Thyroid gland (tissue), 4 donors: Measurements from ENCODE around the gene PEX19. TPM values are rescaled to one million over a fixed set of nuclear protein-coding genes. Genes with fewer than 3 reads are reported as not detected.

Experiments used
- DNase-seq, 2 donors: peaks; one replicate each; pipeline ENCODE4 v3.0.0-alpha.2; 2019
- H3K27ac ChIP-seq, 3 donors: fragments of 200-600 bp; sonication (generic); 1 replicate in 2 of 3; 2 replicates in 1 of 3; pipeline ENCODE4 v1.5.1; 2016 to 2019; ENCODE audit warnings: mild to moderate bottlenecking in 1 of 3, moderate library complexity in 1 of 3
- H3K27me3 ChIP-seq: fragments of 200-600 bp; sonication (generic); one replicate; pipeline ENCODE4 v1.5.1; 2019
- H3K36me3 ChIP-seq, 2 donors: fragments of 200-600 bp; sonication (generic); one replicate each; pipeline ENCODE4 v1.5.1; 2016 to 2019
- H3K4me1 ChIP-seq, 2 donors: fragments of 200-600 bp; sonication (generic); one replicate each; pipeline ENCODE4 v1.5.1; 2017 to 2019
- H3K4me3 ChIP-seq, 3 donors: fragments of 200-600 bp; sonication (generic); replicated peaks in 1 of 3; 1 replicate in 2 of 3; 2 replicates in 1 of 3; pipeline ENCODE4 v1.5.1; 2016; ENCODE audit warnings: mild to moderate bottlenecking in 1 of 3
- H3K9me3 ChIP-seq: fragments of 200-600 bp; sonication (generic); one replicate; pipeline ENCODE4 v1.5.1; 2017
- POLR2A ChIP-seq, 2 donors: fragments of 450-650 bp; IDR thresholded peaks; one replicate each; pipeline ENCODE4 v1.6.1; 2017; ENCODE audit warnings: antibody characterized with exemption in 2 of 2, mild to moderate bottlenecking in 2 of 2, moderate library complexity in 1 of 2
- WGBS, 2 donors: methylation state at CpG; one replicate each; pipeline ENCODE4 v1.1.5; 2017; 5-methylcytosine and 5-hydroxymethylcytosine counted together
- intact Hi-C: fragments of 100-400 bp; cut with DNase I; formaldehyde crosslinking; loops from one replicate; pipeline ENCODE4 v1.15.1; 2023
- total RNA-seq, 4 donors: library from RNA; depleted of rRNA; stranded (reverse); fragments of >200 nt; gene quantifications; one replicate each; pipeline ENCODE4 v1.2.3, GENCODE V29; 2016
- TF ChIP-seq, protein P1 (sequence below), 6 experiments: fragments of 200-600 bp in 3 of 6; fragments of 450-650 bp in 3 of 6; sonication (generic) in 3 of 6; IDR thresholded peaks; one replicate each; pipeline ENCODE4 v1.5.1; 2016 to 2019; ENCODE audit warnings: antibody characterized with exemption in 6 of 6, mild to moderate bottlenecking in 2 of 6, inconsistent platforms in 1 of 6, moderate library complexity in 1 of 6

The PEX19 gene
- total RNA-seq, 4 donors from 2014 or later: 65.2 to 120 (median 85.3) TPM

DNA sequence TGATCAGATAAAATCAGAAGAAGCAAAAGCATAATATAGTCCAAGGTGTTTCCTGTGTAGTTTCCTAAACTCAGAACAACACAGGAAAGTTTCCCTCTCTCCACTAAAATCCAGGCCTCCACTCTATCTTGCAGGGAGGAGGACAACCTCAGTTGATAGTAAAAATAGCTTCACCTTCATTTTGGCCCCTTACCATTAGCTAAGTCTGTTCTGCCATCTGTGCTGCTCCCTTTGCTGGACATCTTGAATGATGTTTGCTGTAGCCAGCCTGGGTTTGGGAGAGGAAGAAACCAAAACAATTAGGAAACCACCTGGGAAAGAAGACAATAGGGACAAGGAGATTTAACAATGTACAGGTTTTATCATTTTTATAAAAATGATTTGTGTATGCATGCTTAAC, 41.2 kb downstream of the PEX19 start:
- Histone ChIP-seq H3K4me1 (peaks cover 10 to 15% of the 10 kb centered on the region in 2 donors), H3K27ac (no peak overlapping the region), H3K9me3 (no peaks in the 10 kb centered on the region), H3K4me3 (no peak overlapping the region), H3K27me3 (no peaks in the 10 kb centered on the region), H3K36me3 (peaks cover 11 to 18% of the 10 kb centered on the region in 2 donors)
- no peak for TF ChIP-seq POLR2A (IDR thresholded peaks at IDR 0.05)
- TF ChIP-seq, protein P1, sequence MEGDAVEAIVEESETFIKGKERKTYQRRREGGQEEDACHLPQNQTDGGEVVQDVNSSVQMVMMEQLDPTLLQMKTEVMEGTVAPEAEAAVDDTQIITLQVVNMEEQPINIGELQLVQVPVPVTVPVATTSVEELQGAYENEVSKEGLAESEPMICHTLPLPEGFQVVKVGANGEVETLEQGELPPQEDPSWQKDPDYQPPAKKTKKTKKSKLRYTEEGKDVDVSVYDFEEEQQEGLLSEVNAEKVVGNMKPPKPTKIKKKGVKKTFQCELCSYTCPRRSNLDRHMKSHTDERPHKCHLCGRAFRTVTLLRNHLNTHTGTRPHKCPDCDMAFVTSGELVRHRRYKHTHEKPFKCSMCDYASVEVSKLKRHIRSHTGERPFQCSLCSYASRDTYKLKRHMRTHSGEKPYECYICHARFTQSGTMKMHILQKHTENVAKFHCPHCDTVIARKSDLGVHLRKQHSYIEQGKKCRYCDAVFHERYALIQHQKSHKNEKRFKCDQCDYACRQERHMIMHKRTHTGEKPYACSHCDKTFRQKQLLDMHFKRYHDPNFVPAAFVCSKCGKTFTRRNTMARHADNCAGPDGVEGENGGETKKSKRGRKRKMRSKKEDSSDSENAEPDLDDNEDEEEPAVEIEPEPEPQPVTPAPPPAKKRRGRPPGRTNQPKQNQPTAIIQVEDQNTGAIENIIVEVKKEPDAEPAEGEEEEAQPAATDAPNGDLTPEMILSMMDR (IDR thresholded peaks at IDR 0.05): no peak
- DNase-seq: no peak
- intact Hi-C loops: no loop called here

GRCh38 chr1:160239582-160240299, 45.2 kb downstream of the PEX19 start:
- no peak for DNase-seq
- 95 to 96% methylated on average over 24 of the region's 24 CpGs for WGBS, 2 donors
- Histone ChIP-seq H3K9me3 (no peaks in the 10 kb centered on the region), H3K27ac (no peak overlapping the region), H3K4me3 (no peak overlapping the region), H3K36me3 (peaks cover 41 to 48% of the 10 kb centered on the region in 2 donors), H3K27me3 (no peaks in the 10 kb centered on the region), H3K4me1 (no peaks in the 10 kb centered on the region)
- no peak for TF ChIP-seq POLR2A (IDR thresholded peaks at IDR 0.05)
- TF ChIP-seq, protein P1 (IDR thresholded peaks at IDR 0.05): no peak
- intact Hi-C loops: no loop called here

GRCh38 chr1:160238408-160238807, 46.5 kb downstream of the PEX19 start:
- Histone ChIP-seq H3K4me1 (no peaks in the 10 kb centered on the region), H3K9me3 (no peaks in the 10 kb centered on the region), H3K27me3 (no peaks in the 10 kb centered on the region), H3K4me3 (no peak overlapping the region), H3K27ac (no peak overlapping the region), H3K36me3 (peaks cover 41 to 50% of the 10 kb centered on the region in 2 donors)
- 89 to 98% methylated on average over 5 of the region's 5 CpGs for WGBS, 2 donors
- no peak for DNase-seq
- TF ChIP-seq, protein P1 (IDR thresholded peaks at IDR 0.05): no peak
- no peak for TF ChIP-seq POLR2A (IDR thresholded peaks at IDR 0.05)
- intact Hi-C loops: no loop called here

DNA sequence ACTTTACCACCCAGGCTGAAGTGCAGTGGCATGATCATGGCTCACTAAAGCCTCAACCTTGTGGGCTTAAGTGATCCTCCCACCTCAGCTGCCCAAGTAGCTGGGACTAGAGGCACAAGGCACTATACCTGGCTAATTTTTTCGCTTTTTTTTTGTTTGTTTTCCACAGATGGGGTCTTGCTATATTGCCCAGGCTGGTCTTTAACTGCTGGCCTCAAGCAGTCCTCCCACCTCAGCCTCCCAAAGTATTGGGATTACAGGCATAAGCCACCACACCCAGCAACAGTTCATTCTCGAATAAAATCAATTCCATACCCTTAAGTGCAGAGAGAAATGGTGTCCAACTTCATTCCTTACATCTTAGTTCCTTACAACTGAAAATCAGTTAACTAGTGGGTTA, 47.4 kb downstream of the PEX19 start:
- Histone ChIP-seq H3K27me3 (no peaks in the 10 kb centered on the region), H3K4me3 (no peak overlapping the region), H3K9me3 (no peaks in the 10 kb centered on the region), H3K4me1 (no peaks in the 10 kb centered on the region), H3K36me3 (peaks cover 41 to 52% of the 10 kb centered on the region in 2 donors), H3K27ac (no peak overlapping the region)
- 100% methylated on average over 2 of the region's 2 CpGs for WGBS, 2 donors
- intact Hi-C loops: no loop called here
- no peak for TF ChIP-seq POLR2A (IDR thresholded peaks at IDR 0.05)
- TF ChIP-seq, protein P1 (IDR thresholded peaks at IDR 0.05): no peak
- no peak for DNase-seq

DNA sequence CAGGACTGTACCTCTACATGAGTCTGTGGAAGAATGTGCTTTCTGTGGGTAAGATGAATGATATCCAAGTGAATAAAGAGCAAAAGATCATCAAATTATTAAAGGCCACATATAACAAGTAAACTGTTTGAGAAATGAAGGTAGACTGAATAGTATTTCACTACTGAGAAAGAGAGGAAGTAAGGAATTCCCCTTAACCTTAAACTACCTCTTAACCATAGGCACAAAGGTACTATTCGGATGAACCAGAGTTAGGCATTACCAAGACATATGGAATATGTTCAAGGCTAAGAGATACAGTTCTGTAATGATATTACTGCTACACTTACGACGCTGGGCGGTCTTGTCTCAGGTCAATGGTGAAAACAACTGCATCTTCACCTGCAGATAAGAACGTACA, 48.1 kb downstream of the PEX19 start:
- DNase-seq: no peak
- Histone ChIP-seq H3K9me3 (no peaks in the 10 kb centered on the region), H3K36me3 (peaks cover 44 to 59% of the 10 kb centered on the region in 2 donors), H3K27ac (no peak overlapping the region), H3K4me1 (no peaks in the 10 kb centered on the region), H3K4me3 (no peak overlapping the region), H3K27me3 (no peaks in the 10 kb centered on the region)
- intact Hi-C loops: no loop called here
- TF ChIP-seq POLR2A (IDR thresholded peaks at IDR 0.05): no peak
- TF ChIP-seq, protein P1 (IDR thresholded peaks at IDR 0.05): no peak
- 93 to 94% methylated on average over 5 of the region's 5 CpGs for WGBS, 2 donors
